Heart left ventricle (tissue), 16 donors: ENCODE data around the gene MEIS3. TPM values are rescaled to one million over a fixed set of nuclear protein-coding genes. Genes with fewer than 3 reads are reported as not detected.

ENCODE experiments used
- ATAC-seq, 4 donors: fragments of 200-7000 bp; cut with Tn5 transposase; one replicate each; pipeline ENCODE4 v1.9.1; 2020 to 2022; ENCODE audit warnings: moderate library complexity in 4 of 4, mild to moderate bottlenecking in 3 of 4, moderate number of reproducible peaks in 1 of 4
- DNase-seq, 5 donors: peaks; one replicate each; pipeline ENCODE4 v3.0.0-alpha.2; 2020
- H3K27ac ChIP-seq, 12 donors: fragments of 200-600 bp; sonication (generic) in 4 of 12; one replicate each; pipeline versions ENCODE4 v1.5.0 to v1.8.0; 2016 to 2022; ENCODE audit warnings: mild to moderate bottlenecking in 2 of 12
- H3K27me3 ChIP-seq, 9 donors: fragments of 200-600 bp; sonication (generic) in 2 of 9; one replicate each; pipeline versions ENCODE4 v1.5.1 to v1.8.0; 2016 to 2022; ENCODE audit warnings: mild to moderate bottlenecking in 3 of 9
- H3K36me3 ChIP-seq, 9 donors: fragments of 200-600 bp; sonication (generic) in 2 of 9; one replicate each; pipeline versions ENCODE4 v1.5.0 to v1.8.0; 2018 to 2022; ENCODE audit warnings: mild to moderate bottlenecking in 2 of 9
- H3K4me1 ChIP-seq, 12 donors: fragments of 200-600 bp; sonication (generic) in 4 of 12; one replicate each; pipeline versions ENCODE4 v1.5.0 to v1.8.0; 2016 to 2022; ENCODE audit warnings: mild to moderate bottlenecking in 3 of 12
- H3K4me3 ChIP-seq, 12 donors: fragments of 200-600 bp; sonication (generic) in 4 of 12; one replicate each; pipeline versions ENCODE4 v1.5.0 to v1.8.0; 2017 to 2022; ENCODE audit warnings: mild to moderate bottlenecking in 9 of 12, moderate library complexity in 4 of 12
- H3K9me3 ChIP-seq, 12 donors: fragments of 200-600 bp; sonication (generic) in 4 of 12; one replicate each; pipeline versions ENCODE4 v1.5.0 to v1.8.0; 2016 to 2022; ENCODE audit warnings: mild to moderate bottlenecking in 1 of 12
- POLR2A ChIP-seq, 2 donors: fragments of 450-650 bp; IDR thresholded peaks; one replicate each; pipeline ENCODE4 v1.6.1; 2017; ENCODE audit warnings: antibody characterized with exemption in 2 of 2, mild to moderate bottlenecking in 2 of 2, moderate library complexity in 2 of 2
- WGBS, 4 donors: extraction: QIAGEN DNeasy Blood & Tissue Kit in 2 of 4; methylation state at CpG; one replicate each; pipeline versions ENCODE4 v1.1.5 to v1.1.7; 2013 to 2018; 5-methylcytosine and 5-hydroxymethylcytosine counted together
- intact Hi-C, 10 donors: fragments of 100-400 bp; cut with DNase I; formaldehyde crosslinking; loops; one replicate each; pipeline versions ENCODE4 v1.11.1 to v1.14.2; 2022
- polyA plus RNA-seq, 2 donors: library from polyadenylated mRNA; stranded (reverse); fragments of 200-250 nt; gene quantifications; one replicate each; pipeline ENCODE4 v1.2.3, GENCODE V29; 2013
- total RNA-seq, 9 donors: library from RNA; depleted of rRNA in 2 of 9; stranded (reverse); fragments of >200 nt in 2 of 9; fragmentation: NEBNext Ultra II Directional in 3 of 9; extraction: Animal tissue kit (Norgen Biotek cat#: 25700) in 3 of 9; gene quantifications; one replicate each; pipeline versions ENCODE4 v1.1.0 to v1.2.4, GENCODE V29; 2016 to 2023
- TF ChIP-seq, protein P1 (sequence below), 12 donors: fragments of 200-600 bp; sonication (generic) in 4 of 12; IDR thresholded peaks; one replicate each; pipeline versions ENCODE4 v1.5.0 to v1.8.0; 2018 to 2022; ENCODE audit warnings: antibody characterized with exemption in 12 of 12, mild to moderate bottlenecking in 5 of 12
- donor health status: ischemic (EF 13 %, LVEDD 7.1; RV severe dilation, severe dysfunction).
- donor health status: healthy with polysubstance abuse.
- donor health status: DM: no; HTN: yes; CAD: no.
- donor health status: DM: no; HTN: no; CAD: no.
- donor health status: ischemic (EF 25% LVEDD 6.9; RV normal size, moderate dysfunction).
- donor health status: ischemic (EF 25% LVEDD 5.7; RV mildly dilated, moderate dysfunction).
- donor health status: healthy.
- donor health status: DM: yes; HTN: yes; CAD: no.
- donor health status: ischemic (EF 35%, LVEDD 5.7; RV mildly dilated, moderate dysfunction).
- donor health status: nonischemic (EF 11% LVEDD 7.7; RV severe dilation, severe dysfunction).
- donor health status: DM: yes; HTN: yes; CAD: no.
- donor health status: PGD.
- donor health status: ischemic (EF 29% LVEDD 5.4; RV normal size, mild dysfunction).
- donor health status: nonischemic (EF 23%, LVEDD 6.1; RV moderate dilation, normal function).

The MEIS3 gene
- total and polyA plus RNA-seq, 11 donors: 1.8 to 6.0 (median 2.5) TPM

DNA sequence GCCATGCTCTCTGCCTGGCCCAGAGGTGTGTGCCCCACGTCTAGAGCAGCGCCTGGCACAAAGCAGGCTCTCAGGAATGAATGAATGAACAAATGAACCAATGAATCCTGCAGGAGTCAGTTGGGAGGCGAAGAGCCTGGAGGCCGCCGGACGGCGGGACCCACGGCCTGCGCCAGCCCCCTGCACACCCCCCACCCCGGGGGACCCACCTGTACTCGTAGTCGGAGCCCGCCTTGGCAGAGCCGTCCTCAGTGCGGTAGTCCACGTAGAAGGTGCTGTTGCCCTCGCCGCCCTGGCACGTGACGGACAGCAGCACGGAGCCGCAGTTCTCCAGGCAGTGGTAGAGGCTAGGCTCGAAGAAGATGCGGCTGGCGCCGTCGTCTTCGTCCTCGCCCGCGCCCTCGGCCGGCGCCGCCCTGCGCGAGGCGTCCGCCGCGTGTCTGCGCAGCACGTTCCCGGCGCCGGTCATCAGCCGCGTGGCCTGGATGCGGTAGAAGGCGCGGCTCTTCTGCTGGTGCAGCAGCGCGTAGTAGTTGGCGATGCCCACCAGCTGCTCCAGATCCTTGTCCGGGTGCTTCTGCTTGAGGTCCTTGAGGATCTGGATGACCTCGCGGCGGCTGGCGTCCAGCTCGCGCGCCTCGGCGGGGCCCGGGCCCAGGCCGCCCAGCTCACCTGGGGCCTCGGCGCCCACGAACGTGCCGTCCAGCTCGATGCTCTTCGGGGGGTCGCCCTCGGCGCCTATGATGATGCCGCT is 37.6 kb upstream of the MEIS3 start:
- Histone ChIP-seq H3K4me1 (peaks cover 0 to 8% (median 0%) of the 10 kb centered on the region in 12 donors), H3K4me3 (no peak overlapping the region), H3K36me3 (no peaks in the 10 kb centered on the region), H3K9me3 (peaks cover 0 to 20% (median 5%) of the 10 kb centered on the region in 12 donors), H3K27me3 (peaks cover 16 to 69% (median 41%) of the 10 kb centered on the region in 9 donors), H3K27ac (no peak overlapping the region)
- TF ChIP-seq, protein P1, sequence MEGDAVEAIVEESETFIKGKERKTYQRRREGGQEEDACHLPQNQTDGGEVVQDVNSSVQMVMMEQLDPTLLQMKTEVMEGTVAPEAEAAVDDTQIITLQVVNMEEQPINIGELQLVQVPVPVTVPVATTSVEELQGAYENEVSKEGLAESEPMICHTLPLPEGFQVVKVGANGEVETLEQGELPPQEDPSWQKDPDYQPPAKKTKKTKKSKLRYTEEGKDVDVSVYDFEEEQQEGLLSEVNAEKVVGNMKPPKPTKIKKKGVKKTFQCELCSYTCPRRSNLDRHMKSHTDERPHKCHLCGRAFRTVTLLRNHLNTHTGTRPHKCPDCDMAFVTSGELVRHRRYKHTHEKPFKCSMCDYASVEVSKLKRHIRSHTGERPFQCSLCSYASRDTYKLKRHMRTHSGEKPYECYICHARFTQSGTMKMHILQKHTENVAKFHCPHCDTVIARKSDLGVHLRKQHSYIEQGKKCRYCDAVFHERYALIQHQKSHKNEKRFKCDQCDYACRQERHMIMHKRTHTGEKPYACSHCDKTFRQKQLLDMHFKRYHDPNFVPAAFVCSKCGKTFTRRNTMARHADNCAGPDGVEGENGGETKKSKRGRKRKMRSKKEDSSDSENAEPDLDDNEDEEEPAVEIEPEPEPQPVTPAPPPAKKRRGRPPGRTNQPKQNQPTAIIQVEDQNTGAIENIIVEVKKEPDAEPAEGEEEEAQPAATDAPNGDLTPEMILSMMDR (IDR thresholded peaks at IDR 0.05): no peak
- TF ChIP-seq POLR2A (IDR thresholded peaks at IDR 0.05): no peak
- peak in 1 of 5 donors; percentile 52 for DNase-seq
- intact Hi-C loops: no loop called here
- 23 to 56% (median 28%) methylated on average over 33 to 77 of the region's 77 CpGs for WGBS, 4 donors
- no peak for ATAC-seq

DNA sequence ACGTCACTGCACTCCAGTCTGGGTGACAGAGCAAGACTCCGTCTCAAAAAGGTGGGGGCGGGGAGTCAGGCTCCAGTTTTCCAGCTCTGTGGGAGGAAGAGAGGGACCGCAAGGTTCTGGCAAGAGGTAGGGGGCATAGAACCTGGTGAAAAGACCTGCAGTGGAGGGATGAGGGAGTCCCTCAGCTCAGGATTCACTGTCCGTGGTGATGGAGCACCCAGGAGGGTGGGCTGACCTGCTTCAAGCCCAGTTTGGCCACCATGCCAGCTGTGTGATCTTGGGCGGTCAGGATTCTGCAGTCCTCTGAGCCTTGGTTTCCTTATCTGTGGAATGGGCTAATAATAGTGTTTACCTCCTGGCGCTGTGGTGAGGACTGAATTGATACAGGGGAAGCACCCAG is 31.2 kb upstream of the MEIS3 start:
- Histone ChIP-seq H3K36me3 (no peaks in the 10 kb centered on the region), H3K4me3 (no peak overlapping the region), H3K27ac (no peak overlapping the region), H3K9me3 (peaks cover 0 to 5% (median 0%) of the 10 kb centered on the region in 12 donors), H3K27me3 (peaks cover 22 to 60% (median 50%) of the 10 kb centered on the region in 9 donors), H3K4me1 (peaks cover 0 to 23% (median 6%) of the 10 kb centered on the region in 12 donors)
- ATAC-seq (no peak), DNase-seq (peak in 1 of 5 donors; percentile 15)
- intact Hi-C loops: no loop called here
- TF ChIP-seq, protein P1 (IDR thresholded peaks at IDR 0.05): no peak
- TF ChIP-seq POLR2A (IDR thresholded peaks at IDR 0.05): no peak
- 56 to 68% (median 65%) methylated on average over 7 of the region's 7 CpGs for WGBS, 4 donors

DNA sequence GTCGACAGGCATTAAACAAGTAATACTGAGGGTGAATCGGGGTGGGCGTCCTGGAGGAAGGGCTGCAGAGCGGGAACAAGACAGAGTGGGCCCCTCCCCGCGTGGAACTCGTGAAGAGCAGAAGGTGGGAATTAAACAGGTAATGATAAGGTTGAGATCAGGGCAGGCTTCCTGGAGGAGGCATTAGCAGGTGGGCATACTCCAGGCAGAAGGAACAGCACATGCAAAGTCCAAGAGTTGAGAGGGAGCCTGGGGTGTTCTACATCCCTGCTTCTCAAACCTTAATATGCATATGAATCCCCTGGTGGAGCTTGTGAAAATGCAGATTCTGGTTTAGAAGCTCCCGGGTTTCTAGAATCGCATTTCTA is 29.0 kb upstream of the MEIS3 start:
- intact Hi-C loops: no loop called here
- no peak overlapping the region for H3K4me3 ChIP-seq
- no peak for ATAC-seq
- H3K9me3 ChIP-seq: no peaks in the 10 kb centered on the region
- no peak for DNase-seq
- H3K36me3 ChIP-seq: no peaks in the 10 kb centered on the region
- WGBS, 4 donors: 24 to 28% (median 27%) methylated on average over 9 of the region's 9 CpGs
- TF ChIP-seq, protein P1 (IDR thresholded peaks at IDR 0.05): no peak
- no peak for TF ChIP-seq POLR2A (IDR thresholded peaks at IDR 0.05)
- H3K27ac ChIP-seq: no peak overlapping the region
- peaks cover 0 to 32% (median 6%) of the 10 kb centered on the region in 12 donors for H3K4me1 ChIP-seq
- H3K27me3 ChIP-seq: peaks cover 36 to 79% (median 67%) of the 10 kb centered on the region in 9 donors

DNA sequence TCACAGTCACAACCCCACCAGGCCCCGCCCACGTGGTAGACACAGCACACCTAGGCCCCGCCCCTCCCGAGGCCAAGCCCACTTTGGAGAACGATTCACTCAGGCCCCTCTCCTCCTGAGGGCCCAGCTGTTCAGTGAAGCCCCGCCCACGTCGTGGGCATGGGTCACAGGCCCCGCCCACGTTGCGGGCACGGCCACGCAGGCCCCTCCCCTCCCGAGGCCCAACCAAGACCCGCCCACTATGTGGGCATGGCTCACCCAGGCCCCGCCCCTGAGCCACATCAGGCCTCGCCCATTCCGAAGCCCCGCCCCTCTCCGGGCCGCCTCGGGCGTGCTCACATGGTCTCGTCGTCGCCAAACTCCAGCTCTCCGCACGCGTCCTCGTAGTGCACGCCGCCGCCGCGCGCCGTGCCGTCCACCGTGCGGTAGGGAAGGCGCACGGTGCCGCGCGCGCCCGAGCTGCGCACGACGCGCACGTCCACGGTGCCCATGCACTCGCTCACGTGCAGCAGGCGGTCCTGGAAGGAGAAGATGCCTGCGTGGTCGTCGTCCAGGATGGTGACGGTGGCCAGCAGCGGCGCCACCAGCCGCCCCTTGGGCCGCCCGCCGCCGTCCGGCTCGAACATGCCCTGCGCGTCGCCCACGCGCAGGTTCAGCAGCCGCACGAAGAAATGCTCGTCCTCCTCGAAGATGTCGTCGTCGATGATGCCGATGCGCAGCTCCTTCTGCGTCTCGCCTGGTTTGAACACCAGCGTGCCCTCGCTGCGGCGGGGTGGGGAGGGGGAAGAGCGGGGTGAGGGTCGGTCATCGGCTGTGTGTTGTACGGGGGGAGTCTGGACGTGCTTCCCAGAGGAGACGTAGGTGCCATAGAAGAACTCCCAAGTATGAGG is 28.4 kb upstream of the MEIS3 start:
- intact Hi-C loops: no loop called here
- peaks cover 0 to 32% (median 6%) of the 10 kb centered on the region in 12 donors for H3K4me1 ChIP-seq
- peaks cover 41 to 83% (median 73%) of the 10 kb centered on the region in 9 donors for H3K27me3 ChIP-seq
- H3K36me3 ChIP-seq: no peaks in the 10 kb centered on the region
- no peaks in the 10 kb centered on the region for H3K9me3 ChIP-seq
- DNase-seq: peak in 1 of 5 donors; percentile 63
- TF ChIP-seq POLR2A (IDR thresholded peaks at IDR 0.05): no peak
- TF ChIP-seq, protein P1 (IDR thresholded peaks at IDR 0.05): no peak
- H3K4me3 ChIP-seq: peak overlapping the region in 3 of 12 donors; percentile 10 to 18 (median 15)
- no peak overlapping the region for H3K27ac ChIP-seq
- peak in 3 of 4 donors; percentile 30 to 61 (median 56) for ATAC-seq
- WGBS, 4 donors: 4 to 5% (median 4%) methylated on average over 58 to 95 of the region's 95 CpGs
